ENCODE measurements around the gene PACRG.

DNA sequence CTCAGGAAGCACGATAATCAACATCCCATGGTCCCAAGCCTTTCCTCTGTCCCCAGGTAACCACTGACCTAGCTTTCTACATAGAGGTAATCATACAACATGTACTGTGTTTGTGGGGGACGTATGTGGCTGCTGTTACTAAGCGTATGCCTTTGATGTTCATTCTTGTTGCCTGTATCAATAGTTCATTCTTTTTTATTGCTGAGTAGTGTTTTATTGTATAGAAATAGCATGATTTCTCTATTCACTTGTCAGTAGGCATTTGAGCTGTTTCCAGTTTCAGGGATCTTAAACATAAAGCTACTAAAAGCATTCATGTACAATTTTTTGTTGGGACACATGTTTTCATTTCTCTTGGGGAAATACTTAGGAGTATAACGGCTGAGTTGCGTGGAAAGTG lies 185.4 kb downstream of the PACRG start:
- TF ChIP-seq, protein P1, sequence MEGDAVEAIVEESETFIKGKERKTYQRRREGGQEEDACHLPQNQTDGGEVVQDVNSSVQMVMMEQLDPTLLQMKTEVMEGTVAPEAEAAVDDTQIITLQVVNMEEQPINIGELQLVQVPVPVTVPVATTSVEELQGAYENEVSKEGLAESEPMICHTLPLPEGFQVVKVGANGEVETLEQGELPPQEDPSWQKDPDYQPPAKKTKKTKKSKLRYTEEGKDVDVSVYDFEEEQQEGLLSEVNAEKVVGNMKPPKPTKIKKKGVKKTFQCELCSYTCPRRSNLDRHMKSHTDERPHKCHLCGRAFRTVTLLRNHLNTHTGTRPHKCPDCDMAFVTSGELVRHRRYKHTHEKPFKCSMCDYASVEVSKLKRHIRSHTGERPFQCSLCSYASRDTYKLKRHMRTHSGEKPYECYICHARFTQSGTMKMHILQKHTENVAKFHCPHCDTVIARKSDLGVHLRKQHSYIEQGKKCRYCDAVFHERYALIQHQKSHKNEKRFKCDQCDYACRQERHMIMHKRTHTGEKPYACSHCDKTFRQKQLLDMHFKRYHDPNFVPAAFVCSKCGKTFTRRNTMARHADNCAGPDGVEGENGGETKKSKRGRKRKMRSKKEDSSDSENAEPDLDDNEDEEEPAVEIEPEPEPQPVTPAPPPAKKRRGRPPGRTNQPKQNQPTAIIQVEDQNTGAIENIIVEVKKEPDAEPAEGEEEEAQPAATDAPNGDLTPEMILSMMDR (IDR thresholded peaks at IDR 0.05; ENCODE audit: extremely low read depth in 1 of 2, insufficient read depth in 1 of 2, low read depth in 1 of 2, low read length in 2 of 2): no peak
- no peak for TF ChIP-seq POLR2AphosphoS5 (IDR thresholded peaks at IDR 0.05; ENCODE audit: insufficient read depth, low read depth, low read length)
